MM.1S (cell line): Measurements from ENCODE around the gene EID2B.

Experiments
- DNase-seq: peaks from one replicate; pipeline ENCODE4 v3.0.0-alpha.2; 2015
- H2AFZ ChIP-seq: fragments of 300-600 bp; sonication (generic); 2 replicates; pipeline ENCODE4 v1.6.0; 2016; ENCODE audit warnings: antibody characterized with exemption, low read length
- H3F3A ChIP-seq: fragments of 300-600 bp; sonication (generic); 2 replicates; pipeline ENCODE4 v1.6.1; 2016; ENCODE audit warnings: mild to moderate bottlenecking, antibody characterized with exemption, low read length, moderate library complexity, mixed read lengths; ENCODE audit not compliant: insufficient read depth
- H3K27ac ChIP-seq: fragments of 300-600 bp; sonication (generic); 2 replicates; pipeline ENCODE4 v1.5.1; 2016; ENCODE audit warnings: mild to moderate bottlenecking, low read length
- H3K27me3 ChIP-seq: fragments of 300-600 bp; sonication (generic); replicated peaks from 2 replicates; pipeline ENCODE4 v1.6.0; 2016; ENCODE audit warnings: low read length; ENCODE audit not compliant: insufficient read depth
- H3K36me3 ChIP-seq: fragments of 300-600 bp; sonication (generic); replicated peaks from 2 replicates; pipeline ENCODE4 v1.6.1; 2016; ENCODE audit warnings: mild to moderate bottlenecking, low read length, mixed read lengths; ENCODE audit not compliant: insufficient read depth
- H3K4me1 ChIP-seq: fragments of 300-600 bp; sonication (generic); 2 replicates; pipeline ENCODE4 v1.6.1; 2016; ENCODE audit warnings: low read length, mixed read lengths
- H3K4me2 ChIP-seq: fragments of 300-600 bp; sonication (generic); 2 replicates; pipeline ENCODE4 v1.6.0; 2016; ENCODE audit warnings: low read depth, low read length
- H3K4me3 ChIP-seq: fragments of 300-600 bp; sonication (generic); 2 replicates; pipeline ENCODE4 v1.5.1; 2016; ENCODE audit warnings: low read length, mixed read lengths
- H3K79me2 ChIP-seq: fragments of 300-600 bp; sonication (generic); 2 replicates; pipeline ENCODE4 v1.6.1; 2016; ENCODE audit warnings: mixed run types, low read length, mixed read lengths
- H3K9ac ChIP-seq: fragments of 300-600 bp; sonication (generic); 2 replicates; pipeline ENCODE4 v1.6.1; 2016; ENCODE audit warnings: low read length, mixed read lengths
- H3K9me2 ChIP-seq: fragments of 300-600 bp; sonication (generic); replicated peaks from 2 replicates; pipeline ENCODE4 v1.6.1; 2016; ENCODE audit warnings: mild to moderate bottlenecking, low read length, mixed read lengths; ENCODE audit not compliant: insufficient read depth
- H3K9me3 ChIP-seq: fragments of 300-600 bp; sonication (generic); replicated peaks from 2 replicates; pipeline ENCODE4 v1.6.1; 2016; ENCODE audit warnings: mild to moderate bottlenecking, low read length, mixed read lengths; ENCODE audit not compliant: insufficient read depth
- H4K20me1 ChIP-seq: fragments of 300-600 bp; sonication (generic); 2 replicates; pipeline ENCODE4 v1.6.1; 2016; ENCODE audit warnings: mild to moderate bottlenecking, low read length, moderate library complexity, mixed read lengths; ENCODE audit not compliant: insufficient read depth
- EZH2 ChIP-seq: fragments of 300-600 bp; sonication (generic); optimal IDR thresholded peaks from 2 replicates; pipeline ENCODE3; 2017; ENCODE audit warnings: low read depth, mild to moderate bottlenecking, antibody characterized with exemption, low read length, mixed read lengths
- EZH2phosphoT487 ChIP-seq: fragments of 300-600 bp; sonication (generic); IDR thresholded peaks from 2 replicates; pipeline ENCODE4 v1.6.1; 2018; ENCODE audit warnings: antibody characterized with exemption, low read length
- TF ChIP-seq, protein P1 (sequence below): fragments of 300-600 bp; sonication (generic); IDR thresholded peaks from 2 replicates; pipeline ENCODE4 v1.5.1; 2016; ENCODE audit warnings: antibody characterized with exemption, low read length, mixed read lengths

EID2B gene

DNA sequence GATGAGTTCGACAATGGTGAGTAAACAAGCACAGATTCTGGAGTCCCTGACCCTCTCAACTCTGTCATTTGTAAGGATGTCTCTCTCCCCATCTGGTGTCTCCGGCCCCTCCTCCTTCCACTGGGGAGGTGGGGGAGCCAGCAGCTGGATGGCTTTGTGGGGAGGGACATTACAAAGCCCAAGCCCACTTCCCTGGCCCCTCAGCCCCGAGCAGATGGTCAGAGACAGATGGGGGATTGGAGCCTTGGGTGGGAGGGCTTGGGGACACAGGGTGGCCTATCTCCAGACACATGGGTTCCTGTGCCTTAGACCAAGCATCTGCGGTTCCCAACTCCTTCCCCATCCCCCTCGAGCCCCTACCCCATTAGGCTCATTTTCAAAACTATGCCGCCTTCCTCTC lies 49.5 kb downstream of the EID2B start:
- Histone ChIP-seq H3K9me3 (no peaks in the 10 kb centered on the region), H3K27me3 (no peaks in the 10 kb centered on the region), H3K4me3 (no peak overlapping the region), H4K20me1 (no peaks in the 10 kb centered on the region), H2AFZ (no peak overlapping the region), H3F3A (no peaks in the 10 kb centered on the region), H3K4me1 (peaks cover 4% of the 10 kb centered on the region; the same call in 1 of the 2 replicates), H3K9me2 (no peaks in the 10 kb centered on the region), H3K9ac (no peak overlapping the region), H3K27ac (no peak overlapping the region), H3K4me2 (no peak overlapping the region), H3K79me2 (peaks cover 37% of the 10 kb centered on the region), H3K36me3 (no peaks in the 10 kb centered on the region; the same call in 1 of the 2 replicates)
- TF ChIP-seq, protein P1, sequence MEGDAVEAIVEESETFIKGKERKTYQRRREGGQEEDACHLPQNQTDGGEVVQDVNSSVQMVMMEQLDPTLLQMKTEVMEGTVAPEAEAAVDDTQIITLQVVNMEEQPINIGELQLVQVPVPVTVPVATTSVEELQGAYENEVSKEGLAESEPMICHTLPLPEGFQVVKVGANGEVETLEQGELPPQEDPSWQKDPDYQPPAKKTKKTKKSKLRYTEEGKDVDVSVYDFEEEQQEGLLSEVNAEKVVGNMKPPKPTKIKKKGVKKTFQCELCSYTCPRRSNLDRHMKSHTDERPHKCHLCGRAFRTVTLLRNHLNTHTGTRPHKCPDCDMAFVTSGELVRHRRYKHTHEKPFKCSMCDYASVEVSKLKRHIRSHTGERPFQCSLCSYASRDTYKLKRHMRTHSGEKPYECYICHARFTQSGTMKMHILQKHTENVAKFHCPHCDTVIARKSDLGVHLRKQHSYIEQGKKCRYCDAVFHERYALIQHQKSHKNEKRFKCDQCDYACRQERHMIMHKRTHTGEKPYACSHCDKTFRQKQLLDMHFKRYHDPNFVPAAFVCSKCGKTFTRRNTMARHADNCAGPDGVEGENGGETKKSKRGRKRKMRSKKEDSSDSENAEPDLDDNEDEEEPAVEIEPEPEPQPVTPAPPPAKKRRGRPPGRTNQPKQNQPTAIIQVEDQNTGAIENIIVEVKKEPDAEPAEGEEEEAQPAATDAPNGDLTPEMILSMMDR: no peak
- no peak for TF ChIP-seq EZH2
- TF ChIP-seq EZH2phosphoT487: no peak
- DNase-seq: no peak

DNA sequence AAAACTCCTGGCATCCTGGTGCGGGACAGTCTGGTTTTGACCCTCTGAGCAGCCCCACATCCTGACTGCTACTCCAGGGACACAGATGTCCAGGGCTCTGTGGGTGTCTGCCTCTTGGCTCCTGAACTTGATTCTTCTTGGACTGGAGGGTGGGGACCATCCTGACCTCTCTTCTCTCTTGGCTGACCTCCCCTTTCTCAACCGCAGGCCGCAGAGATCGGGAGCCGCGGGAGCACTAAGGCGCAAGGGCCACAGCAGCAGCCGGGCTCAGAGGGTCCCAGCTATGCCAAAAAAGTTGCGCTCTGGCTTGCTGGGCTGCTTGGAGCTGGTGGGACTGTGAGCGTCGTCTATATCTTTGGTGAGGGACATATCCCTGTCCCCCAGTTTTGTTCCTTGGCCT lies 51.0 kb downstream of the EID2B start:
- Histone ChIP-seq H3K36me3 (no peaks in the 10 kb centered on the region), H3K9ac (peak overlapping the region; percentile 94), H3K79me2 (peaks cover 34% of the 10 kb centered on the region), H3K27ac (no peak overlapping the region), H4K20me1 (no peaks in the 10 kb centered on the region), H3K9me3 (no peaks in the 10 kb centered on the region), H3K27me3 (no peaks in the 10 kb centered on the region), H3K9me2 (no peaks in the 10 kb centered on the region), H3K4me3 (peak overlapping the region; percentile 98), H3K4me1 (peaks cover 4% of the 10 kb centered on the region; the same call in 1 of the 2 replicates), H3K4me2 (peak overlapping the region; percentile 98), H3F3A (0 out of 2 replicates have a peak, but pooled peaks cover 3% of the 10 kb centered on the region), H2AFZ (no peak overlapping the region)
- DNase-seq: no peak
- TF ChIP-seq EZH2 (no peak), EZH2phosphoT487 (no peak)
- TF ChIP-seq, protein P1: no peak

DNA sequence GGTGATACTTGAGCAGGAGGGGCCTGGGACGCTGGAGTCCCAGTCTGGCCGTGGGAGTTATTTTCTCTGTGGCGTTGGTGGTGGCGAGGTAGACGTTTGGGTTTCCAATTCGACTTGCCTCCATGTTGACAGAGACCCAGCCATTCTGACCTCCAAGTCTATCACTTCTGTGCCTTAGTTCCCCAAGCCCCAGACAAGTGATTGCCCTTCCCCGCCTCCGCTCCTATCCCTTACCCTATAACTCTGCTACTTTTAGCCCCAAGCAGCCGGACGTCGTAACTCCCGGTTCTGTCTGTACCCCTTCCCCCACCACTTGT lies 51.5 kb downstream of the EID2B start:
- DNase-seq: no peak

More for the DNA sequence above, 51.5 kb downstream of the EID2B start:
- Histone ChIP-seq H3F3A (0 out of 2 replicates have a peak, but pooled peaks cover 3% of the 10 kb centered on the region), H3K9me3 (no peaks in the 10 kb centered on the region), H3K4me3 (peak overlapping the region; percentile 98), H3K4me1 (peaks cover 4% of the 10 kb centered on the region; the same call in 1 of the 2 replicates), H3K9me2 (no peaks in the 10 kb centered on the region), H2AFZ (peak overlapping the region; percentile 74; the same call in 1 of the 2 replicates), H3K9ac (peak overlapping the region; percentile 94), H3K36me3 (no peaks in the 10 kb centered on the region), H3K4me2 (peak overlapping the region; percentile 98), H3K27me3 (no peaks in the 10 kb centered on the region), H3K27ac (peak overlapping the region; percentile 62; the same call in 1 of the 2 replicates), H3K79me2 (peaks cover 31% of the 10 kb centered on the region), H4K20me1 (no peaks in the 10 kb centered on the region)
- TF ChIP-seq, protein P1: no peak
- no peak for TF ChIP-seq EZH2phosphoT487
- TF ChIP-seq EZH2: no peak
